Smooth muscle cell (in vitro differentiated cells): ENCODE data around the gene ATP2C1. TPM values are rescaled to one million over a fixed set of nuclear protein-coding genes. Genes with fewer than 3 reads are reported as not detected.

Source experiments
- DNase-seq: peaks from one replicate; lab custom pipeline; 2025; ENCODE audit not compliant: unreplicated experiment; lab: John Stamatoyannopoulos, UW
- H2AFZ ChIP-seq: fragments of 200-600 bp; sonication (generic); 2 replicates; pipeline ENCODE4 v1.6.0; 2016; ENCODE audit warnings: antibody characterized with exemption, low read depth, mild to moderate bottlenecking
- H3F3A ChIP-seq: fragments of 200-600 bp; sonication (generic); 2 replicates; pipeline ENCODE4 v1.6.0; 2017; ENCODE audit warnings: antibody characterized with exemption, low read depth
- H3K27ac ChIP-seq: fragments of 200-600 bp; sonication (generic); 2 replicates; pipeline ENCODE4 v1.5.1; 2016; ENCODE audit warnings: low read depth, mild to moderate bottlenecking
- H3K27me3 ChIP-seq: fragments of 200-600 bp; sonication (generic); 2 replicates; pipeline ENCODE4 v1.6.1; 2016; ENCODE audit warnings: low read depth, mild to moderate bottlenecking
- H3K36me3 ChIP-seq: fragments of 200-600 bp; sonication (generic); 2 replicates; pipeline ENCODE4 v1.5.1; 2016; ENCODE audit warnings: low read depth
- H3K4me1 ChIP-seq: fragments of 200-600 bp; sonication (generic); 2 replicates; pipeline ENCODE4 v1.5.1; 2016; ENCODE audit warnings: low read depth
- H3K4me2 ChIP-seq: fragments of 200-600 bp; sonication (generic); 2 replicates; pipeline ENCODE4 v1.6.0; 2016; ENCODE audit warnings: mild to moderate bottlenecking
- H3K4me3 ChIP-seq: fragments of 200-600 bp; sonication (generic); 2 replicates; pipeline ENCODE4 v1.5.1; 2016; ENCODE audit warnings: mild to moderate bottlenecking
- H3K79me2 ChIP-seq: fragments of 200-600 bp; sonication (generic); 2 replicates; pipeline ENCODE4 v1.6.0; 2016; ENCODE audit warnings: low read depth, mild to moderate bottlenecking
- H3K9ac ChIP-seq: fragments of 200-600 bp; sonication (generic); 2 replicates; pipeline ENCODE4 v1.6.0; 2016; ENCODE audit warnings: low read depth
- H3K9me3 ChIP-seq: fragments of 200-600 bp; sonication (generic); replicated peaks from 2 replicates; pipeline ENCODE4 v1.5.1; 2016; ENCODE audit warnings: low read depth
- H4K20me1 ChIP-seq: fragments of 200-600 bp; sonication (generic); 2 replicates; pipeline ENCODE4 v1.6.0; 2016; ENCODE audit warnings: low read depth
- CTCF ChIP-seq: fragments of 200-600 bp; sonication (generic); IDR thresholded peaks from 2 replicates; pipeline ENCODE4 v1.5.1; 2017; ENCODE audit warnings: borderline replicate concordance, mild to moderate bottlenecking, antibody characterized with exemption; ENCODE audit not compliant: insufficient read depth, poor library complexity, severe bottlenecking
- WGBS: methylation state at CpG from one replicate; pipeline ENCODE4 v1.1.7; 2016; ENCODE audit warnings: low lambda C conversion rate; 5-methylcytosine and 5-hydroxymethylcytosine counted together
- polyA plus RNA-seq: library from polyadenylated mRNA; unstranded; fragments of >200 nt; fragmentation: Nextera tagmentation; extraction: Ambion mirVana; gene quantifications from 2 replicates; pipeline ENCODE4 v1.2.1, GENCODE V29; 2016
- total RNA-seq: library from RNA; depleted of rRNA; stranded (reverse); fragments of >200 nt; gene quantifications from 2 replicates; pipeline ENCODE4 v1.2.3, GENCODE V29; 2014

ATP2C1 gene
- total and polyA plus RNA-seq, 2 experiments from 2014 or later: 36.0 to 85.9 TPM

GRCh38 chr3:130981469-130981868 lies 87.6 kb downstream of the ATP2C1 start:
- H3K9ac ChIP-seq: no peak overlapping the region
- no peaks in the 10 kb centered on the region for H3K4me1 ChIP-seq
- H3K4me3 ChIP-seq: no peak overlapping the region
- 92% methylated on average over 2 of the region's 2 CpGs for WGBS
- H3K79me2 ChIP-seq: peaks cover 3% of the 10 kb centered on the region
- DNase-seq: no peak
- H3K27ac ChIP-seq: no peak overlapping the region
- no peaks in the 10 kb centered on the region for H3F3A ChIP-seq
- no peak for TF ChIP-seq CTCF
- H2AFZ ChIP-seq: no peak overlapping the region
- H3K36me3 ChIP-seq: peaks cover 7% of the 10 kb centered on the region
- no peaks in the 10 kb centered on the region for H3K9me3 ChIP-seq
- H3K27me3 ChIP-seq: no peaks in the 10 kb centered on the region
- no peaks in the 10 kb centered on the region for H4K20me1 ChIP-seq
- H3K4me2 ChIP-seq: no peak overlapping the region

- H3K4me2 ChIP-seq: no peak overlapping the region
- no peaks in the 10 kb centered on the region for H3K27me3 ChIP-seq
- no peaks in the 10 kb centered on the region for H4K20me1 ChIP-seq
- no peaks in the 10 kb centered on the region for H3K9me3 ChIP-seq
- DNase-seq: no peak
- no peaks in the 10 kb centered on the region for H3F3A ChIP-seq
- H3K9ac ChIP-seq: no peak overlapping the region
- peaks cover 4% of the 10 kb centered on the region for H3K36me3 ChIP-seq
- no peak overlapping the region for H3K4me3 ChIP-seq
- H3K27ac ChIP-seq: no peak overlapping the region
- peaks cover 3% of the 10 kb centered on the region for H3K79me2 ChIP-seq
- TF ChIP-seq CTCF: no peak
- H3K4me1 ChIP-seq: no peaks in the 10 kb centered on the region
- WGBS: 62% methylated on average over 5 of the region's 5 CpGs
- no peak overlapping the region for H2AFZ ChIP-seq
These were observed 96.4 kb downstream of the ATP2C1 start for GRCh38 chr3:130990282-130990681.

GRCh38 chr3:130991126-130991525 lies 97.2 kb downstream of the ATP2C1 start:
- no peak overlapping the region for H3K27ac ChIP-seq
- 93% methylated on average over 5 of the region's 5 CpGs for WGBS

More at GRCh38 chr3:130991126-130991525, 97.2 kb downstream of the ATP2C1 start:
- Histone ChIP-seq H3K4me2 (no peak overlapping the region), H4K20me1 (no peaks in the 10 kb centered on the region), H3K36me3 (peaks cover 4% of the 10 kb centered on the region), H3K79me2 (peaks cover 3% of the 10 kb centered on the region), H2AFZ (no peak overlapping the region), H3K4me1 (no peaks in the 10 kb centered on the region), H3K27me3 (no peaks in the 10 kb centered on the region), H3F3A (no peaks in the 10 kb centered on the region), H3K9me3 (no peaks in the 10 kb centered on the region), H3K9ac (no peak overlapping the region), H3K4me3 (no peak overlapping the region)
- TF ChIP-seq CTCF: no peak
- DNase-seq: no peak
